ENCODE results near the gene TLR9.

DNA sequence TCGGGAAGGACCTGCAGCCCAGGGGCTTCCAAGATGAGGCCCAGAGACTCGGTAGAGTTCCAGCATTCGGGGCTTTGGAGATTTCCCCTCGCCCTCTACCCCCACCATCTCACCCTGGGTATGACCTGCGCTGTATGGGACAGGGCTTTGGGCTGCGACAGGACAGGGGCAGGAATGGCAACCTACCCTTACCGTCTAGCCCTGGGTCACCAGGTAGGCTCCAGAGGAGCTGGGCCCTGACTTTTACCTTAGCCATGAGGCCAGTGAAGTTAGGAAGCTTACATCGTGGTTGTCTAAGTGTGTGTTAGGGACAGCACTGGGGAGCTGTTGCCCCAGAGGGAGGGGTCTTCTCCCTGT is 20.8 kb upstream of the TLR9 start:
- TF ChIP-seq POLR2A (IDR thresholded peaks at IDR 0.05; ENCODE audit: low read length) (no peak), GATA1 (IDR thresholded peaks at IDR 0.05; ENCODE audit: low read depth, low read length) (no peak)

All from erythroblast (primary cell).